ENCODE results near the gene SLC39A11.
"Not testable (repeated sequence)": the region's sequence is repeated elsewhere in the genome, so short reads cannot be mapped to it uniquely, and the experiment has no call there.

The SLC39A11 gene

GRCh38 chr17:72916991-72917390 lies 175.5 kb downstream of the SLC39A11 start:
- DNase-seq (ENCODE audit: low read depth in 2 of 2), result no peak

GRCh38 chr17:72915625-72916081 lies 176.8 kb downstream of the SLC39A11 start:
- DNase-seq (ENCODE audit: low read depth in 2 of 2), result no peak

GRCh38 chr17:72913142-72913682 lies 179.3 kb downstream of the SLC39A11 start:
- no peak for DNase-seq (ENCODE audit: low read depth in 2 of 2)

GRCh38 chr17:72906306-72906705 lies 186.2 kb downstream of the SLC39A11 start:
- DNase-seq (ENCODE audit: low read depth in 2 of 2), result no peak

GRCh38 chr17:72903522-72903921 lies 189.0 kb downstream of the SLC39A11 start:
- DNase-seq (ENCODE audit: low read depth in 2 of 2), result no peak

- no peak for DNase-seq (ENCODE audit: low read depth in 2 of 2)
Observed at GRCh38 chr17:72901657-72902056, 190.8 kb downstream of the SLC39A11 start.

- DNase-seq (ENCODE audit: low read depth in 2 of 2), result no peak
Observed at GRCh38 chr17:72901083-72901482, 191.4 kb downstream of the SLC39A11 start.

GRCh38 chr17:72900654-72900971 lies 191.9 kb downstream of the SLC39A11 start:
- no peak for DNase-seq (ENCODE audit: low read depth in 2 of 2)

GRCh38 chr17:72898725-72899124 lies 193.8 kb downstream of the SLC39A11 start:
- no peak for DNase-seq (ENCODE audit: low read depth in 2 of 2)

- DNase-seq (ENCODE audit: low read depth in 2 of 2), result not testable (repeated sequence)
Observed at GRCh38 chr17:72896288-72896687, 196.2 kb downstream of the SLC39A11 start.

GRCh38 chr17:72891627-72892026 lies 200.9 kb downstream of the SLC39A11 start:
- DNase-seq (ENCODE audit: low read depth in 2 of 2), result no peak

- DNase-seq (ENCODE audit: low read depth in 2 of 2), result no peak
Observed at GRCh38 chr17:72890711-72891110, 201.8 kb downstream of the SLC39A11 start.

- DNase-seq (ENCODE audit: low read depth in 2 of 2), result no peak
Observed at GRCh38 chr17:72887917-72888316, 204.6 kb downstream of the SLC39A11 start.

GRCh38 chr17:72887322-72887721 lies 205.2 kb downstream of the SLC39A11 start:
- no peak for DNase-seq (ENCODE audit: low read depth in 2 of 2)

- DNase-seq (ENCODE audit: low read depth in 2 of 2), result no peak
Observed at GRCh38 chr17:72886622-72887021, 205.9 kb downstream of the SLC39A11 start.

- no peak for DNase-seq (ENCODE audit: low read depth in 2 of 2)
Observed at GRCh38 chr17:72884066-72884465, 208.4 kb downstream of the SLC39A11 start.

- DNase-seq (ENCODE audit: low read depth in 2 of 2), result no peak
Observed at GRCh38 chr17:72883351-72883750, 209.1 kb downstream of the SLC39A11 start.

- DNase-seq (ENCODE audit: low read depth in 2 of 2), result no peak
Observed at GRCh38 chr17:72882426-72882825, 210.1 kb downstream of the SLC39A11 start.

GRCh38 chr17:72879877-72880276 lies 212.6 kb downstream of the SLC39A11 start:
- DNase-seq (ENCODE audit: low read depth in 2 of 2), result no peak

- no peak for DNase-seq (ENCODE audit: low read depth in 2 of 2)
Observed at GRCh38 chr17:72878975-72879660, 213.4 kb downstream of the SLC39A11 start.

GRCh38 chr17:72877348-72877747 lies 215.1 kb downstream of the SLC39A11 start:
- DNase-seq (ENCODE audit: low read depth in 2 of 2), result no peak

- no peak for DNase-seq (ENCODE audit: low read depth in 2 of 2)
Observed at GRCh38 chr17:72876413-72876812, 216.1 kb downstream of the SLC39A11 start.

GRCh38 chr17:72875361-72875760 lies 217.1 kb downstream of the SLC39A11 start:
- no peak for DNase-seq (ENCODE audit: low read depth in 2 of 2)

GRCh38 chr17:72872396-72872795 lies 220.1 kb downstream of the SLC39A11 start:
- DNase-seq (ENCODE audit: low read depth in 2 of 2), result no peak
